Epithelial cell of proximal tubule (primary cell): ENCODE results near the gene TAS2R46. TPM values are rescaled to one million over a fixed set of nuclear protein-coding genes. Genes with fewer than 3 reads are reported as not detected.

Experiments
- total RNA-seq: library from RNA; depleted of rRNA; stranded (reverse); fragments of >200 nt; gene quantifications from 2 replicates; pipeline ENCODE4 v1.2.3, GENCODE V29; 2015

TAS2R46 gene
- total RNA-seq, 1 donor from 2014 or later, result 0.17 TPM

Other genes with a start within 250 kb of the TAS2R46 start
- gene TAS2R10, start 235.9 kb downstream of the TAS2R46 start, total RNA-seq, result 0.14 TPM in 1 of 2 replicates, not detected in the other
- 0.29 and 1.2 TPM in 2 replicates for gene PRR4, start 212.8 kb downstream of the TAS2R46 start, total RNA-seq
- 4.3 and 9.1 TPM in 2 replicates for gene PRH1, start 178.0 kb downstream of the TAS2R46 start, total RNA-seq
- gene TAS2R13, start 152.7 kb downstream of the TAS2R46 start, total RNA-seq, result 0.29 and 1.6 TPM in 2 replicates
- not detected in 2 replicates for gene PRH2, start 133.1 kb downstream of the TAS2R46 start, total RNA-seq
- gene TAS2R14, start 123.0 kb downstream of the TAS2R46 start, total RNA-seq, result 0.06 and 0.72 TPM in 2 replicates
- not detected in 2 replicates for gene TAS2R50, start 75.4 kb downstream of the TAS2R46 start, total RNA-seq
- 0.36 and 0.58 TPM in 2 replicates for gene TAS2R20, start 64.0 kb downstream of the TAS2R46 start, total RNA-seq
- not detected in 2 replicates for gene TAS2R19, start 39.7 kb downstream of the TAS2R46 start, total RNA-seq
- gene TAS2R31, start 30.9 kb downstream of the TAS2R46 start, total RNA-seq, result 0.65 TPM in 1 of 2 replicates, not detected in the other
- gene TAS2R43, start 30.0 kb upstream of the TAS2R46 start, total RNA-seq, result not detected in 2 replicates
- gene TAS2R30, start 72.3 kb upstream of the TAS2R46 start, total RNA-seq, result 0.07 and 0.12 TPM in 2 replicates
- gene SMIM10L1, start 108.9 kb upstream of the TAS2R46 start, total RNA-seq, result 7.8 and 9.3 TPM in 2 replicates
- not detected in 2 replicates for gene TAS2R42, start 124.6 kb upstream of the TAS2R46 start, total RNA-seq
- gene PRB3, start 207.4 kb upstream of the TAS2R46 start, total RNA-seq, result not detected in 2 replicates
- gene PRB4, start 248.1 kb upstream of the TAS2R46 start, total RNA-seq, result not detected in 2 replicates